ENCODE results near the gene NYNRIN. TPM values are rescaled to one million over a fixed set of nuclear protein-coding genes. Genes with fewer than 3 reads are reported as not detected.

NYNRIN gene
- total and polyA plus RNA-seq, 2 of the 8 experiments (the other 6 are each of a cell fraction or from before 2014, with no cell fraction given) = 15.2 to 18.3 TPM

DNA sequence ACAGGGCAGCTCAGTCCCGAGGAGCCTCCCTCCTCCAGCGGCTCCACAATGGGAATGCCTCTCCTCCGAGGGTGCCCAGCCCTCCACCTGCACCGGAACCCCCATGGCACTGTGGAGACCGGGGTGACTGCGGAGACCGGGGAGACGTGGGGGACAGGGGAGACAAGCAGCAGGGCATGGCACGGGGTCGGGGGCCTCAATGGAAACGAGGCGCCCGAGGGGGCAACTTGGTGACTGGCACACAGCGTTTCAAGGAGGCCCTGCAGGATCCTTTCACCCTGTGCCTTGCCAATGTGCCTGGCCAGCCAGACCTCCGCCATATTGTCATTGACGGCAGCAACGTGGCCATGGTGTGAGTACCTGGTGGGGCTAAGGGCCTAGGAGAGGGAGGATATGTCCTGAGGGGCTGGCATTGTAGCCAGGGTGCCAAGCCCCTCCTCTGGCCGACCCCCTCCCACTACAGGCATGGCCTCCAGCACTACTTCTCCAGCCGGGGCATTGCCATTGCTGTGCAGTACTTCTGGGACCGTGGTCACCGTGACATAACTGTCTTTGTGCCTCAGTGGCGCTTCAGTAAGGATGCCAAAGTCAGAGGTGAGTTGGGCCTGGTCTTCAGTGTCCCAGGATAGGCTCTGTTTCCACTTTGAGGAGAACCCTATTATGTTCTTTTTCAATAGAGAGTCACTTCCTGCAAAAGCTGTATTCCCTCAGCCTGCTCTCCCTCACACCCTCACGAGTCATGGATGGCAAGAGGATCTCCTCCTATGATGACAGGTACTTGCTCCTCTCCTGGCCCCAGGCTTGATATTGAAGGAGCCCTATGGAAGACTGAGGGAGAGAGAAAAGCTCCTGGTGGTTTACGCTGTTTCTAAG lies 33.7 kb downstream of the NYNRIN start (continued):
- TF ChIP-seq SUZ12 (IDR thresholded peaks at IDR 0.05; ENCODE audit: low read length) (no peak), ASH2L (IDR thresholded peaks at IDR 0.05; ENCODE audit: low read length) (no peak), SP2 (IDR thresholded peaks at IDR 0.05; ENCODE audit: low read length) (no peak), BACH1 (IDR thresholded peaks at IDR 0.05; ENCODE audit: low read length) (no peak), CBX5 (IDR thresholded peaks at IDR 0.05; ENCODE audit: low read depth, low read length) (no peak)
- TF ChIP-seq, protein P1, sequence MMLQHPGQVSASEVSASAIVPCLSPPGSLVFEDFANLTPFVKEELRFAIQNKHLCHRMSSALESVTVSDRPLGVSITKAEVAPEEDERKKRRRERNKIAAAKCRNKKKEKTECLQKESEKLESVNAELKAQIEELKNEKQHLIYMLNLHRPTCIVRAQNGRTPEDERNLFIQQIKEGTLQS (IDR thresholded peaks at IDR 0.05; ENCODE audit: insufficient read depth, low read depth, low read length) = no peak
- TF ChIP-seq, protein P2, sequence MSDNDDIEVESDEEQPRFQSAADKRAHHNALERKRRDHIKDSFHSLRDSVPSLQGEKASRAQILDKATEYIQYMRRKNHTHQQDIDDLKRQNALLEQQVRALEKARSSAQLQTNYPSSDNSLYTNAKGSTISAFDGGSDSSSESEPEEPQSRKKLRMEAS (IDR thresholded peaks at IDR 0.05) = no peak

Data from H1 (cell line).